Keratinocyte (primary cell): Measurements from ENCODE around the gene FOXJ1.

Experiments
- EZH2 ChIP-seq: IDR thresholded peaks from one replicate; pipeline ENCODE4 v1.6.1; 2012; ENCODE audit warnings: inconsistent platforms, mild to moderate bottlenecking, low read length, moderate library complexity
- TF ChIP-seq, protein P1 (sequence below), 3 experiments: IDR thresholded peaks in 1 of 3; conservative IDR thresholded peaks in 1 of 3; optimal IDR thresholded peaks in 1 of 3; 2 replicates in 2 of 3; 3 replicates in 1 of 3; pipeline versions ENCODE3 to v1.5.1; 2011; ENCODE audit warnings: low read length in 3 of 3, mild to moderate bottlenecking in 3 of 3, moderate library complexity in 2 of 3, control low read depth in 1 of 3, inconsistent platforms in 1 of 3; ENCODE audit not compliant: insufficient read depth in 2 of 3; ENCODE audit errors: extremely low read depth in 1 of 3

DNA sequence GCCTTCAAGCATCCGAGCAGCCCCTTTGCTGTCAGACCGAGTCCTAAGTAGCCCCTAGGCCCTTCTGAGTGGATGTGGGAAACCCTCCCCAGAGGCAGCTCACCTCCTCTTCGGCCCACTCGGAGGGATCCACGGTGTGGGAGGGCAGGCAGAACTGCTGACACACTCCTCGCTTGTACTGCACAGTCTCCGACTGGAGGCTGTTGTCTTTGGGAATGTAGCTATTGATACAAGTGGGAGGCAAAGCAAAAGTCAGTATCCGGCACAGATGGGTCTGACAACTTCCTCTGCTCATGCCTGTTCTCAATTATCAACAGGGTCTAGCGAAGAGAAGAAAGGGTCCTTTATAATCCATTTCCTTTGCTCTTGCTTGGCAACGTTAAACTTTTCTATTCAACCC lies 25.9 kb upstream of the FOXJ1 start:
- TF ChIP-seq, protein P1, sequence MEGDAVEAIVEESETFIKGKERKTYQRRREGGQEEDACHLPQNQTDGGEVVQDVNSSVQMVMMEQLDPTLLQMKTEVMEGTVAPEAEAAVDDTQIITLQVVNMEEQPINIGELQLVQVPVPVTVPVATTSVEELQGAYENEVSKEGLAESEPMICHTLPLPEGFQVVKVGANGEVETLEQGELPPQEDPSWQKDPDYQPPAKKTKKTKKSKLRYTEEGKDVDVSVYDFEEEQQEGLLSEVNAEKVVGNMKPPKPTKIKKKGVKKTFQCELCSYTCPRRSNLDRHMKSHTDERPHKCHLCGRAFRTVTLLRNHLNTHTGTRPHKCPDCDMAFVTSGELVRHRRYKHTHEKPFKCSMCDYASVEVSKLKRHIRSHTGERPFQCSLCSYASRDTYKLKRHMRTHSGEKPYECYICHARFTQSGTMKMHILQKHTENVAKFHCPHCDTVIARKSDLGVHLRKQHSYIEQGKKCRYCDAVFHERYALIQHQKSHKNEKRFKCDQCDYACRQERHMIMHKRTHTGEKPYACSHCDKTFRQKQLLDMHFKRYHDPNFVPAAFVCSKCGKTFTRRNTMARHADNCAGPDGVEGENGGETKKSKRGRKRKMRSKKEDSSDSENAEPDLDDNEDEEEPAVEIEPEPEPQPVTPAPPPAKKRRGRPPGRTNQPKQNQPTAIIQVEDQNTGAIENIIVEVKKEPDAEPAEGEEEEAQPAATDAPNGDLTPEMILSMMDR (optimal IDR thresholded peaks at IDR 0.05 in 1 of 3, IDR thresholded peaks at IDR 0.05 in 1 of 3, conservative IDR thresholded peaks at IDR 0.05 in 1 of 3; ENCODE audit: extremely low read depth in 1 of 3, insufficient read depth in 2 of 3, low read length in 3 of 3) = no peak
- TF ChIP-seq EZH2 = no peak
